WTC11 (cell line): ENCODE results near the gene GAL3ST2. TPM values are rescaled to one million over a fixed set of nuclear protein-coding genes. Genes with fewer than 3 reads are reported as not detected.

ENCODE experiments used
- ATAC-seq: fragments of 200-7000 bp; cut with Tn5 transposase; 2 replicates; pipeline ENCODE4 v1.10.0; 2021; ENCODE audit warnings: mild to moderate bottlenecking, moderate library complexity
- CTCF ChIA-PET: fragments of 300-600 bp; sonication (Branson Sonifier 250); formaldehyde crosslinking; loops from one replicate; lab custom pipeline; 2021; ENCODE audit warnings: antibody characterized with exemption; lab: Charles Lee
- POLR2A ChIA-PET: fragments of 350-600 bp; sonication (Branson Sonifier 250); formaldehyde crosslinking; loops from one replicate; lab custom pipeline; 2021; ENCODE audit warnings: antibody characterized with exemption; lab: Charles Lee
- DNase-seq: peaks from one replicate; pipeline ENCODE4 v3.0.0; 2021; ENCODE audit warnings: low spot score
- H3K27ac Mint-ChIP-seq: 2 replicates; pipeline ENCODE4 v1.8.0; 2021; ENCODE audit warnings: mixed read lengths
- H3K27me3 Mint-ChIP-seq: 2 replicates; pipeline ENCODE4 v1.8.0; 2021; ENCODE audit warnings: low read depth, mild to moderate bottlenecking, moderate library complexity, mixed read lengths
- H3K36me3 Mint-ChIP-seq: 2 replicates; pipeline ENCODE4 v1.8.0; 2021; ENCODE audit warnings: mixed read lengths
- H3K4me1 Mint-ChIP-seq: 2 replicates; pipeline ENCODE4 v1.8.0; 2022; ENCODE audit warnings: mixed read lengths
- H3K4me3 Mint-ChIP-seq: 2 replicates; pipeline ENCODE4 v1.8.0; 2021; ENCODE audit warnings: mild to moderate bottlenecking, moderate library complexity, mixed read lengths
- H3K9me3 Mint-ChIP-seq: 2 replicates; pipeline ENCODE4 v1.8.0; 2021; ENCODE audit warnings: mixed read lengths
- ATF1 ChIP-seq: sonication (generic); formaldehyde crosslinking; IDR thresholded peaks from 2 replicates; pipeline ENCODE4 v1.8.1; 2023; ENCODE audit warnings: mild to moderate bottlenecking, moderate library complexity, missing genetic modification reagents
- MXD4 ChIP-seq: fragments of 250-450 bp; sonication (Bioruptor Pico); IDR thresholded peaks from 2 replicates; pipeline ENCODE4 v1.8.0; 2021; ENCODE audit warnings: mild to moderate bottlenecking, moderate library complexity, borderline replicate concordance
- NR1H2 ChIP-seq: sonication (generic); formaldehyde crosslinking; IDR thresholded peaks from 2 replicates; pipeline ENCODE4 v1.9.0; 2021; ENCODE audit warnings: mild to moderate bottlenecking, moderate library complexity, missing genetic modification reagents
- NR3C1 ChIP-seq: sonication (generic); formaldehyde crosslinking; conservative IDR thresholded peaks from 2 replicates; pipeline ENCODE4 v1.8.1; 2023; ENCODE audit warnings: low read depth, mild to moderate bottlenecking, missing genetic modification reagents
- OVOL2 ChIP-seq: fragments of 250-450 bp; sonication (Bioruptor Pico); IDR thresholded peaks from 2 replicates; pipeline ENCODE4 v1.9.0; 2021; ENCODE audit warnings: mild to moderate bottlenecking, borderline replicate concordance
- SMAD3 ChIP-seq: sonication (generic); formaldehyde crosslinking; IDR thresholded peaks from 2 replicates; pipeline ENCODE4 v1.8.0; 2022; ENCODE audit warnings: missing genetic modification reagents, mild to moderate bottlenecking, borderline replicate concordance
- TEAD4 ChIP-seq: sonication (generic); formaldehyde crosslinking; IDR thresholded peaks from 2 replicates; pipeline ENCODE4 v1.8.0; 2022; ENCODE audit warnings: mild to moderate bottlenecking, missing genetic modification reagents
- ZNF121 ChIP-seq: sonication (generic); formaldehyde crosslinking; IDR thresholded peaks from 2 replicates; pipeline ENCODE4 v1.8.0; 2023; ENCODE audit warnings: missing genetic modification reagents
- ZNF232 ChIP-seq: sonication (generic); formaldehyde crosslinking; IDR thresholded peaks from 2 replicates; pipeline ENCODE4 v1.8.0; 2022; ENCODE audit warnings: mild to moderate bottlenecking, missing genetic modification reagents
- ZNF512 ChIP-seq: sonication (generic); formaldehyde crosslinking; IDR thresholded peaks from 2 replicates; pipeline ENCODE4 v1.8.1; 2022; ENCODE audit warnings: missing genetic modification reagents, borderline replicate concordance
- ZNF532 ChIP-seq: fragments of 250-450 bp; sonication (Bioruptor Pico); IDR thresholded peaks from 2 replicates; pipeline ENCODE4 v1.9.0; 2021; ENCODE audit warnings: mild to moderate bottlenecking, borderline replicate concordance
- ZNF671 ChIP-seq: fragments of 250-450 bp; sonication (Bioruptor Pico); IDR thresholded peaks from 2 replicates; pipeline ENCODE4 v1.8.0; 2021; ENCODE audit warnings: mild to moderate bottlenecking
- total RNA-seq: library from RNA; stranded (reverse); gene quantifications from 3 replicates; pipeline ENCODE4 v1.2.3, GENCODE V29; 2021
- TF ChIP-seq, protein P1 (sequence below): sonication (generic); formaldehyde crosslinking; IDR thresholded peaks from 2 replicates; pipeline ENCODE4 v1.8.1; 2023; ENCODE audit warnings: mild to moderate bottlenecking, missing genetic modification reagents
- TF ChIP-seq, protein P2 (sequence below): sonication (generic); formaldehyde crosslinking; IDR thresholded peaks from 2 replicates; pipeline ENCODE4 v1.8.0; 2023; ENCODE audit warnings: missing genetic modification reagents
- TF ChIP-seq, protein P3 (sequence below): sonication (generic); formaldehyde crosslinking; IDR thresholded peaks from 2 replicates; pipeline ENCODE4 v1.8.0; 2022; ENCODE audit warnings: mild to moderate bottlenecking, missing genetic modification reagents

Gene GAL3ST2
- total RNA-seq, 1 experiment from 2014 or later: 0.98 TPM

DNA sequence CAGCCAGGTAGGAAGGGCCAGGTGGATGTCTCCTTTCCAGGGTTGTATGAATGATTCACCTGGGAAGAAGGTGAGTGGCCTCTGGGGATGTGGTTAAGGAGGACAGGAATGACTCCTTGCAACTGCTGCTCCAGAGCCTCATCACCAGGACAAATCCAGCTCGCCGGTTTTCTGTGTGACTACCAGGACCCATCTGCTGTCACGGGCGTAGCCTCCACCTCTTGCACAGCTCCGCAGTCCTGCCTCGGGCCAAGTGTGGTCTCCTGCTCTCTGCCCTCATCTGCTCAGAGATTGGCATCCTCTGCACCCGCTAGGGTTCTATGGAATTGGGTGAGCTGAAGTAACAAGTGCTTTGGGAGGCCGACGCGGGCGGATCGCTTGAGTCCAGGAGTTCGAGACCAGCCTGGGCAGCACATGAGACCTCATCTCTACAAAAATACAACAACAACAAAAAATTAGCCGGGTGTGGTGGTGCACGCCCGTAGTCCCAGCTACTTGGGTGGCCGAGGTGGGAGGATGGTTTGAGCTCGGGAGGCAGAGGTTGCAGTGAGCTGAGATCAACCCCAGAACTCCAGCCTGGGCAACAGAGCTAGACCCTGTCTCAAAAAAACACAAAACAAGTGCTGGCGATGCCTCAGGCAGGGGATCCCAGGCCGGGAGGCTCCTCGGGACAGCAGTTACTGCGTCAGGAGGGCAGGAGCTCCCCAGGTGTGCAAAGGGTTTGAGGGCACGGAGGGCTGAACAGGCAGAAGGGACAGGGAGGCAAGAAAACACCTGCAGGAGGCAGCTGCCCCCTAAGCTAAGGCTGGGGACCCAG lies 43.0 kb upstream of the GAL3ST2 start:
- Mint-ChIP-seq H3K4me1 (no peaks in the 10 kb centered on the region), H3K27ac (no peak overlapping the region), H3K9me3 (peaks cover 6% of the 10 kb centered on the region; the same call in 1 of the 2 replicates), H3K27me3 (peaks cover 14% of the 10 kb centered on the region), H3K4me3 (peak overlapping the region; percentile 69), H3K36me3 (peaks cover 10% of the 10 kb centered on the region)
- ChIA-PET POLR2A (interaction anchor here (1.0 to 1.4 kb wide), 2 partner anchors 33 to 47 kb away, joined by 3 read pairs; partner anchors contain the start of gene DTYMK), CTCF (interaction anchor here (0.6 to 2.8 kb wide), 18 partner anchors 9 to 882 kb away, joined by 3 to 13 read pairs (median 4); partner anchors contain the start of genes DTYMK and ING5)
- ATAC-seq (no peak), DNase-seq (no peak)
- TF ChIP-seq NR1H2: no peak
- no peak for TF ChIP-seq SMAD3 (CRISPR knock-in tag)
- 0 out of 2 replicates have a peak, but pooled peaks have one; percentile 9 for TF ChIP-seq NR3C1 (CRISPR knock-in tag)
- TF ChIP-seq, protein P1, sequence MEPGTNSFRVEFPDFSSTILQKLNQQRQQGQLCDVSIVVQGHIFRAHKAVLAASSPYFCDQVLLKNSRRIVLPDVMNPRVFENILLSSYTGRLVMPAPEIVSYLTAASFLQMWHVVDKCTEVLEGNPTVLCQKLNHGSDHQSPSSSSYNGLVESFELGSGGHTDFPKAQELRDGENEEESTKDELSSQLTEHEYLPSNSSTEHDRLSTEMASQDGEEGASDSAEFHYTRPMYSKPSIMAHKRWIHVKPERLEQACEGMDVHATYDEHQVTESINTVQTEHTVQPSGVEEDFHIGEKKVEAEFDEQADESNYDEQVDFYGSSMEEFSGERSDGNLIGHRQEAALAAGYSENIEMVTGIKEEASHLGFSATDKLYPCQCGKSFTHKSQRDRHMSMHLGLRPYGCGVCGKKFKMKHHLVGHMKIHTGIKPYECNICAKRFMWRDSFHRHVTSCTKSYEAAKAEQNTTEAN: no peak
- TF ChIP-seq ZNF121 (CRISPR knock-in tag): peak; percentile 91
- no peak for TF ChIP-seq ZNF232
- TF ChIP-seq ZNF512 (CRISPR knock-in tag): no peak
- TF ChIP-seq ATF1 (CRISPR knock-in tag): no peak
- TF ChIP-seq TEAD4: no peak
- TF ChIP-seq, protein P2, sequence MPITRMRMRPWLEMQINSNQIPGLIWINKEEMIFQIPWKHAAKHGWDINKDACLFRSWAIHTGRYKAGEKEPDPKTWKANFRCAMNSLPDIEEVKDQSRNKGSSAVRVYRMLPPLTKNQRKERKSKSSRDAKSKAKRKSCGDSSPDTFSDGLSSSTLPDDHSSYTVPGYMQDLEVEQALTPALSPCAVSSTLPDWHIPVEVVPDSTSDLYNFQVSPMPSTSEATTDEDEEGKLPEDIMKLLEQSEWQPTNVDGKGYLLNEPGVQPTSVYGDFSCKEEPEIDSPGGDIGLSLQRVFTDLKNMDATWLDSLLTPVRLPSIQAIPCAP (CRISPR knock-in tag): no peak
- TF ChIP-seq ZNF532 (CRISPR knock-in tag): no peak
- TF ChIP-seq, protein P3, sequence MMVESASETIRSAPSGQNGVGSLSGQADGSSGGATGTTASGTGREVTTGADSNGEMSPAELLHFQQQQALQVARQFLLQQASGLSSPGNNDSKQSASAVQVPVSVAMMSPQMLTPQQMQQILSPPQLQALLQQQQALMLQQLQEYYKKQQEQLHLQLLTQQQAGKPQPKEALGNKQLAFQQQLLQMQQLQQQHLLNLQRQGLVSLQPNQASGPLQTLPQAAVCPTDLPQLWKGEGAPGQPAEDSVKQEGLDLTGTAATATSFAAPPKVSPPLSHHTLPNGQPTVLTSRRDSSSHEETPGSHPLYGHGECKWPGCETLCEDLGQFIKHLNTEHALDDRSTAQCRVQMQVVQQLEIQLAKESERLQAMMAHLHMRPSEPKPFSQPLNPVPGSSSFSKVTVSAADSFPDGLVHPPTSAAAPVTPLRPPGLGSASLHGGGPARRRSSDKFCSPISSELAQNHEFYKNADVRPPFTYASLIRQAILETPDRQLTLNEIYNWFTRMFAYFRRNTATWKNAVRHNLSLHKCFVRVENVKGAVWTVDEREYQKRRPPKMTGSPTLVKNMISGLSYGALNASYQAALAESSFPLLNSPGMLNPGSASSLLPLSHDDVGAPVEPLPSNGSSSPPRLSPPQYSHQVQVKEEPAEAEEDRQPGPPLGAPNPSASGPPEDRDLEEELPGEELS (CRISPR knock-in tag): no peak
- TF ChIP-seq MXD4 (CRISPR knock-in tag): no peak
- no peak for TF ChIP-seq ZNF671 (CRISPR knock-in tag)
- no peak for TF ChIP-seq OVOL2 (CRISPR knock-in tag)
